Left lung (tissue), 10 donors: ENCODE measurements around the gene PXMP2. TPM values are rescaled to one million over a fixed set of nuclear protein-coding genes. Genes with fewer than 3 reads are reported as not detected.

Experiments
- ATAC-seq: fragments of 200-7000 bp; cut with Tn5 transposase; one replicate; pipeline ENCODE4 v1.9.1; 2020; ENCODE audit warnings: moderate library complexity
- DNase-seq, 4 donors: peaks; one replicate each; pipeline ENCODE4 v3.0.0-alpha.2; 2013 to 2020
- H3K27ac ChIP-seq, 2 donors: fragments of 200-600 bp; sonication (generic) in 1 of 2; one replicate each; pipeline versions ENCODE4 v1.5.0 to v1.8.0; 2020 to 2021
- H3K27me3 ChIP-seq, 2 donors: fragments of 200-600 bp; sonication (generic) in 1 of 2; one replicate each; pipeline versions ENCODE4 v1.5.0 to v1.8.0; 2020 to 2021
- H3K36me3 ChIP-seq, 2 donors: fragments of 200-600 bp; sonication (generic) in 1 of 2; one replicate each; pipeline versions ENCODE4 v1.5.0 to v1.8.0; 2020 to 2021
- H3K4me1 ChIP-seq, 2 donors: fragments of 200-600 bp; one replicate each; pipeline ENCODE4 v1.8.0; 2021
- H3K4me3 ChIP-seq, 2 donors: fragments of 200-600 bp; sonication (generic) in 1 of 2; one replicate each; pipeline versions ENCODE4 v1.5.0 to v1.8.0; 2020 to 2021; ENCODE audit warnings: mild to moderate bottlenecking in 1 of 2
- H3K9me3 ChIP-seq, 2 donors: fragments of 200-600 bp; sonication (generic) in 1 of 2; one replicate each; pipeline versions ENCODE4 v1.5.0 to v1.8.0; 2020 to 2021
- intact Hi-C, 2 donors: fragments of 100-400 bp; cut with DNase I; formaldehyde crosslinking; loops; one replicate each; pipeline versions ENCODE4 v1.11.2 to v1.14.2; 2022
- polyA plus RNA-seq, 6 donors: library from polyadenylated mRNA; unstranded; fragments of 120-200 nt; gene quantifications; one replicate each; pipeline ENCODE4 v1.2.1, GENCODE V29; 2013; ENCODE audit not compliant: insufficient read length in 6 of 6
- total RNA-seq, 2 donors: library from RNA; stranded (reverse); fragmentation: NEBNext Ultra II Directional; extraction: Animal tissue kit (Norgen Biotek cat#: 25700); gene quantifications; one replicate each; pipeline ENCODE4 v1.2.1, GENCODE V29; 2021
- TF ChIP-seq, protein P1 (sequence below), 2 donors: fragments of 200-600 bp; sonication (generic) in 1 of 2; IDR thresholded peaks; one replicate each; pipeline versions ENCODE4 v1.5.0 to v1.8.0; 2021; ENCODE audit warnings: antibody characterized with exemption in 2 of 2
- donor health status: DM: no; HTN: yes; CAD: no.
- donor health status: DM: no; HTN: no; CAD: no.

Gene PXMP2
- total and polyA plus RNA-seq, 8 donors, result 16.6 to 57.1 (median 42.7) TPM

DNA sequence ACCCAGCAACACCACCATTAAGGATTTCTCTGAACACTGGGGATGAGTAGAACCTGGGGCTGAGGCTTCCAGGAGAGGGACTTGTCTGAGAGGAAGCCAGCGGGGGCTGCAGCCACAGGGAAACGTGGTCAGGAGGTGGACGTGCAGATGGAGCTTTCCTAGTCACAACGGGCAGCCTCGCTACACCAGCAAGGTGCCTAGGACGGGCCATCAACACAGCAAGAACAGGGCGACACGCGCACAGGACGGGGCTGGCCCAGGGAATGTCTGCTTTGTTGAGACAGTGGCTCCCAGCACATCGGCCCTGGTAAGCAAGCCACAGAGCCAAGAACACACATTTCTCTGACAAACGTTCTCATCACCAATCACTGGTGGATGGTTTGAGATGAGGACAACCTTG is 49.0 kb downstream of the PXMP2 start:
- intact Hi-C loops, result no loop called here
- DNase-seq (peak in 1 of 4 donors; percentile 53), ATAC-seq (no peak)
- Histone ChIP-seq H3K9me3 (no peaks in the 10 kb centered on the region), H3K4me1 (no peaks in the 10 kb centered on the region), H3K27ac (no peak overlapping the region), H3K27me3 (no peaks in the 10 kb centered on the region), H3K4me3 (no peak overlapping the region), H3K36me3 (peaks cover 0 to 98% of the 10 kb centered on the region in 2 donors)
- TF ChIP-seq, protein P1, sequence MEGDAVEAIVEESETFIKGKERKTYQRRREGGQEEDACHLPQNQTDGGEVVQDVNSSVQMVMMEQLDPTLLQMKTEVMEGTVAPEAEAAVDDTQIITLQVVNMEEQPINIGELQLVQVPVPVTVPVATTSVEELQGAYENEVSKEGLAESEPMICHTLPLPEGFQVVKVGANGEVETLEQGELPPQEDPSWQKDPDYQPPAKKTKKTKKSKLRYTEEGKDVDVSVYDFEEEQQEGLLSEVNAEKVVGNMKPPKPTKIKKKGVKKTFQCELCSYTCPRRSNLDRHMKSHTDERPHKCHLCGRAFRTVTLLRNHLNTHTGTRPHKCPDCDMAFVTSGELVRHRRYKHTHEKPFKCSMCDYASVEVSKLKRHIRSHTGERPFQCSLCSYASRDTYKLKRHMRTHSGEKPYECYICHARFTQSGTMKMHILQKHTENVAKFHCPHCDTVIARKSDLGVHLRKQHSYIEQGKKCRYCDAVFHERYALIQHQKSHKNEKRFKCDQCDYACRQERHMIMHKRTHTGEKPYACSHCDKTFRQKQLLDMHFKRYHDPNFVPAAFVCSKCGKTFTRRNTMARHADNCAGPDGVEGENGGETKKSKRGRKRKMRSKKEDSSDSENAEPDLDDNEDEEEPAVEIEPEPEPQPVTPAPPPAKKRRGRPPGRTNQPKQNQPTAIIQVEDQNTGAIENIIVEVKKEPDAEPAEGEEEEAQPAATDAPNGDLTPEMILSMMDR (IDR thresholded peaks at IDR 0.05), result no peak

DNA sequence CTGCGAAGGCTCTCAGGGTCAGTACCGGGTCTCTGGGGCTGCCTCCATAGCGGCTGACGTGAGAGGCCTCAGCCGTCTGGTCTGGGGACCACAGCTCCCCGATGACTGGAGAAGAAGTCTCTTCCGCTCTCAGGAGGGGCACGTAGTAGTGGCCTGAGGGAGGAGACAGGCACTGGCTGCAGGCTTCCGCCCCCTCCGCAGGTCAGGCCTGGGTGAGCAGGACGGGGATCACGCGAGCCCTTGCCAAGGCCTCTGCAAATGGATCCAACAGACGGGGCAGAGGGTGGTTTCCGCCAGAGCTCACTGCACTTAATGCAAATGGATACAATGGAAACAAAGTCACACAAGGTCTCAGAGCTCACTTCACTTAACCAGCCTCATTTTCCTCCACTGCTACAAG is 49.5 kb downstream of the PXMP2 start:
- Histone ChIP-seq H3K4me1 (no peaks in the 10 kb centered on the region), H3K4me3 (no peak overlapping the region), H3K9me3 (no peaks in the 10 kb centered on the region), H3K27me3 (no peaks in the 10 kb centered on the region), H3K36me3 (peaks cover 0 to 98% of the 10 kb centered on the region in 2 donors), H3K27ac (no peak overlapping the region)
- peak; percentile 19 for ATAC-seq
- DNase-seq, result peak in 1 of 4 donors; percentile 49
- TF ChIP-seq, protein P1 (IDR thresholded peaks at IDR 0.05), result no peak
- intact Hi-C loops, result no loop called here

DNA sequence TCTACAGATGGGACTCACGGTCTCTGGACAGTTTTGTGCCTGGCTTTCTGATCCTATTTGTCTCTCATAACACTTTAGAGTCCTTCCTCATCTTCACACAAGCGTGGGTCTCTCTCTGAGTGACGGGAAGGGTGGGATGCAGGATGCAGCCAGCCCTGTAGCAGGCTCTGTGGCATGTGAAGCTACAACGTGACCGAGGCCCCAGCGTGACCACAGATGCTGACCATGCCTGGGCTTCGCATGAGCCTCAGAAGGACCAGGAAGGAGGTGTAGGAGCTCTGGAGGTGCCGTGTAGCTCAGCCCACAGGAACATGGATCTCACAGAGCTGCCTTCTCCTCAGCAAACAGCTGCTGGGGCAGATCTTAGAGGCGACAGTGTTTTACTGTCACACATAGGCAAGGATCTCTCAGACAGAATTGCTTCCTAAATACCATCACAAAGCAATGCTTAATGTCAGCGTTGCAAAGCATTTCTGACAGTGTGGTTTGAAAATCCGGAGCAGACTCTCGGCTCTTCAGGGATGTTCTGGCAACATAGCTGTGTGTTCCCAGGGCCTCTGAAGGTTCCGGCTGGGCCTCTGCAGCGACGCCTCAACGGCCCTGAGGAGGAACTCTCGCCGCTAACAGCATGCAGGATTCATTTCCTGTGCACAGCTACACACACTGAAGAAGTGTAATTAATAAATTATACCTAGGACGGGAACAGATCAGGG is 52.4 kb downstream of the PXMP2 start:
- Histone ChIP-seq H3K9me3 (no peaks in the 10 kb centered on the region), H3K36me3 (peaks cover 0 to 100% of the 10 kb centered on the region in 2 donors), H3K4me1 (no peaks in the 10 kb centered on the region), H3K4me3 (no peak overlapping the region), H3K27me3 (no peaks in the 10 kb centered on the region), H3K27ac (no peak overlapping the region)
- intact Hi-C loops, result no loop called here
- DNase-seq (peak in 1 of 4 donors; percentile 27), ATAC-seq (no peak)
- TF ChIP-seq, protein P1 (IDR thresholded peaks at IDR 0.05), result no peak

DNA sequence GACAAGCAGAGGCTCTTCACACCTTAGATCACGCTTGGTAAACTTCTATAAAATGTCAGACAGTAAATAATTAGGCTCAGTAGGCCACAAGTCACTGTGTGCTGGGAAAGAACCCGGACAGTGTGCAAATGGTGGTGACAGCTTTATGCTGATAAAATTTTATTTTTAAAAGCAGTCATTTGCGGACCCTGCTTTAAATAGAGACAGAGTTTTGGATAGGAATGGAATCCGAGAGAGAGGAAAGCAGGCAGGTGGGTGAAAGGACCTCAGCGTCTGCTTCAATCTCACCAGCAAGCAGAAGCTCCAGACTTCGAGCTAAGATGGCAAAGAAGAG is 52.9 kb downstream of the PXMP2 start:
- intact Hi-C loops, result no loop called here
- H3K9me3 ChIP-seq, result no peaks in the 10 kb centered on the region
- DNase-seq (no peak), ATAC-seq (no peak)
- no peak overlapping the region for H3K4me3 ChIP-seq
- H3K4me1 ChIP-seq, result no peaks in the 10 kb centered on the region
- TF ChIP-seq, protein P1 (IDR thresholded peaks at IDR 0.05), result no peak
- no peaks in the 10 kb centered on the region for H3K27me3 ChIP-seq
- H3K27ac ChIP-seq, result no peak overlapping the region
- H3K36me3 ChIP-seq, result peaks cover 0 to 100% of the 10 kb centered on the region in 2 donors

DNA sequence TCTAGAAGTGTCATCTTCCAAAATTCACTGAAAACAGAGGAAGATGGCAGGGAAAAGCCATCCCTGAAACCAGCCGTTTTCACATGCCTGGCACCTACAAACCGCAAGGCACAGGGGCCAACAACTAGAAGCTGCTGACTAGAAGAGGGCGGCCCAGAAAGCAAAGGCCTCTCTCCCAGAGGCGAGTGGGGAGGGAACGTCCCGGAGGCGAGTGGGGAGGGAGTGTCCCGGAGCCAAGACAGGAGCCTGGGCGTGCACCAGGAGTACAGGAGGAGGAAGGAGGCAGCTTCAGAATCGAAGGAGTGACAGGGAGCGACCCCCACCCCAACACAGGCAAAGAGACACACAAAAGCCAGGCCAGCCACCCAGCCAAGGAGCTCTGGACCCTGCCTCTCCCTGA is 53.3 kb downstream of the PXMP2 start:
- TF ChIP-seq, protein P1 (IDR thresholded peaks at IDR 0.05), result no peak
- ATAC-seq (no peak), DNase-seq (peak in 1 of 4 donors; percentile 27)
- H3K36me3 ChIP-seq, result peaks cover 0 to 100% of the 10 kb centered on the region in 2 donors
- intact Hi-C loops, result no loop called here
- no peaks in the 10 kb centered on the region for H3K27me3 ChIP-seq
- H3K4me1 ChIP-seq, result no peaks in the 10 kb centered on the region
- no peak overlapping the region for H3K27ac ChIP-seq
- H3K9me3 ChIP-seq, result no peaks in the 10 kb centered on the region
- no peak overlapping the region for H3K4me3 ChIP-seq
